Colonic mucosa (tissue), 4 donors: Measurements from ENCODE around the gene PRDM1. TPM values are rescaled to one million over a fixed set of nuclear protein-coding genes. Genes with fewer than 3 reads are reported as not detected.

Source experiments
- DNase-seq: peaks from one replicate; pipeline ENCODE4 v3.0.0-alpha.2; 2020
- H3K27ac ChIP-seq: fragments of 200-600 bp; one replicate; pipeline ENCODE4 v1.8.0; 2021
- H3K27me3 ChIP-seq: fragments of 200-600 bp; one replicate; pipeline ENCODE4 v1.8.0; 2021
- H3K36me3 ChIP-seq: fragments of 200-600 bp; one replicate; pipeline ENCODE4 v1.8.0; 2021
- H3K4me1 ChIP-seq: fragments of 200-600 bp; one replicate; pipeline ENCODE4 v1.8.0; 2021; ENCODE audit warnings: mild to moderate bottlenecking
- H3K4me3 ChIP-seq: fragments of 200-600 bp; one replicate; pipeline ENCODE4 v1.8.0; 2021
- H3K9ac ChIP-seq, 2 donors: one replicate each; pipeline ENCODE4 v1.7.0; 2013; ENCODE audit warnings: control low read depth in 2 of 2, low read depth in 2 of 2, low read length in 2 of 2
- H3K9me3 ChIP-seq: fragments of 200-600 bp; one replicate; pipeline ENCODE4 v1.8.0; 2021
- CTCF ChIP-seq: fragments of 200-600 bp; IDR thresholded peaks from one replicate; pipeline ENCODE4 v1.8.0; 2022; ENCODE audit warnings: antibody characterized with exemption, mild to moderate bottlenecking
- intact Hi-C: fragments of 100-400 bp; cut with DNase I; formaldehyde crosslinking; loops from one replicate; pipeline ENCODE4 v1.14.1; 2022
- total RNA-seq, 2 donors: library from RNA; stranded (reverse); fragmentation: NEBNext Ultra II Directional in 1 of 2; extraction: Animal tissue kit (Norgen Biotek cat#: 25700) in 1 of 2; gene quantifications; one replicate each; pipeline ENCODE4 v1.2.1, GENCODE V29; 2021
- donor health status: healthy.
- donor health status: DM: no; HTN: no; CAD: no.
- donor health status: DM: no; HTN: no; CAD: no.

PRDM1 gene
- total RNA-seq, 2 donors from 2014 or later, result 7.2 to 17.6 TPM

- H3K27me3 ChIP-seq, result no peaks in the 10 kb centered on the region
- H3K9ac ChIP-seq, result no peak overlapping the region
- TF ChIP-seq CTCF, result no peak
- H3K4me3 ChIP-seq, result no peak overlapping the region
- no peak overlapping the region for H3K27ac ChIP-seq
- no peaks in the 10 kb centered on the region for H3K4me1 ChIP-seq
- no peaks in the 10 kb centered on the region for H3K9me3 ChIP-seq
- intact Hi-C loops, result no loop called here
- H3K36me3 ChIP-seq, result no peaks in the 10 kb centered on the region
- no peak for DNase-seq
Measured at GRCh38 chr6:106060167-106060566, 26.0 kb upstream of the PRDM1 start.

DNA sequence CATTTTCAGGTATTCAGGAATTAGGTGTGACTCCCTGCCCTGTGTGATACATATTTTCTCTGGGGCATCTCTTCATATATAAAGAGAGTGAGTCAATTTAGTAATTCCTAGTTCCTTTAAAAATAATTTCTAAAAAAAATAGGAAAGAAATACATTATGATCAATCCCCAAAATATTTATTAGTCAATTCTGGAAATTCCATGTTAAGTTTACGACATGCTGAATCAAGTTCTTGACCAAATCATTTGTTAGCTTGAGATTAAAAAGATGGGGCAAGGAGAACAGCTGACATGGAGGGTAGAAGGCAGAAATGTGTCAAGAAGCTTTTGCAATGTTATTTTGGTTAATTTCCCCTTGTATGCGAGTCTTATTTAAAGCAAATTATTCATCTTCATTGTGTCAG is 22.7 kb upstream of the PRDM1 start:
- DNase-seq, result no peak
- Histone ChIP-seq H3K36me3 (no peaks in the 10 kb centered on the region), H3K27me3 (no peaks in the 10 kb centered on the region), H3K27ac (no peak overlapping the region), H3K9me3 (no peaks in the 10 kb centered on the region), H3K4me1 (no peaks in the 10 kb centered on the region), H3K4me3 (no peak overlapping the region), H3K9ac (no peak overlapping the region)
- no peak for TF ChIP-seq CTCF
- intact Hi-C loops, result no loop called here

DNA sequence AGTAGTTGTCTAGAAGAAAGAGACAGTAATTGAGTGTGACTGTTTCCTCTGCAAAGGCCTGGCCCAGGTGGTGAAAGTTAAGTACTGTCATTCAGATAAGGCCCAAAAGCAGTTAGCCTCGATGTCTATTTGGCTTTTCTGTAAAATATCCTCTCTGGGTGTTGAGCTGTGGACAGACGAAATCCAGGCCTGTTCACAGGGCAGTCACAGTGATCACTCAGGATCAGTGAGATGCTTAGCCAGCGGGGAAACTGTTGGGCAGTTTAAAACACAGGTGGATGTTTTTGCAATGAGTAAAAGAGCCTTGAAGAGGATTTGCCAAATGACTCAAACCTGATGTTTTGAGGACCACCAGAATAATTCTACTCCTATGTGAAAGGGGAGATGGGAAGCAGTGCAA is 22.0 kb upstream of the PRDM1 start:
- Histone ChIP-seq H3K9ac (no peak overlapping the region), H3K9me3 (no peaks in the 10 kb centered on the region), H3K4me3 (no peak overlapping the region), H3K36me3 (no peaks in the 10 kb centered on the region), H3K4me1 (no peaks in the 10 kb centered on the region), H3K27ac (no peak overlapping the region), H3K27me3 (no peaks in the 10 kb centered on the region)
- TF ChIP-seq CTCF, result no peak
- intact Hi-C loops, result no loop called here
- DNase-seq, result no peak

DNA sequence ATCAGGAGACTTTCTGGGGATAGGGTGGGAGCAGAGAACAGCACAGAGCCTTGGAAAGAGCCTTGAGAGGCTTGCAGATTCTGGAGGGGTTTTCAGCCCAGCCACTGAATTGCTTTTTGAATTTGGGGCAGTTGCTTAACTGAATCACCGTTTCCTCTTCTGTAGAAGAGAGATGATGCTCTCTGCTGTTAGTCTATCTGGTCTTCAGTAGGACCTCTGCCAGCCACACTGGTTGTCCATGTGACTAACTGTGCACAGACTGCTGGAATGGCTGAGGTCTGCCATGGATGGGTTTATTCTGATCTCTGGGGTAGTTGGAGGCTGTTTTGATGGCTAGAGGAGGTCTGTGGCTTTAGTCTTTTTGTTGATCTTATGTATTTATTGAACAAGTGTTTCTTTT is 21.4 kb upstream of the PRDM1 start:
- Histone ChIP-seq H3K36me3 (no peaks in the 10 kb centered on the region), H3K4me1 (peaks cover 4% of the 10 kb centered on the region), H3K4me3 (no peak overlapping the region), H3K9me3 (no peaks in the 10 kb centered on the region), H3K9ac (no peak overlapping the region), H3K27me3 (no peaks in the 10 kb centered on the region), H3K27ac (no peak overlapping the region)
- intact Hi-C loops, result no loop called here
- no peak for TF ChIP-seq CTCF
- DNase-seq, result no peak

- Histone ChIP-seq H3K27me3 (no peaks in the 10 kb centered on the region), H3K9ac (no peak overlapping the region), H3K36me3 (no peaks in the 10 kb centered on the region), H3K4me3 (no peak overlapping the region), H3K4me1 (peaks cover 4% of the 10 kb centered on the region), H3K27ac (no peak overlapping the region), H3K9me3 (no peaks in the 10 kb centered on the region)
- intact Hi-C loops, result no loop called here
- no peak for DNase-seq
- TF ChIP-seq CTCF, result no peak
Measured at GRCh38 chr6:106066989-106067388, 19.1 kb upstream of the PRDM1 start.

- Histone ChIP-seq H3K9ac (no peak overlapping the region), H3K36me3 (no peaks in the 10 kb centered on the region), H3K4me3 (no peak overlapping the region), H3K27me3 (no peaks in the 10 kb centered on the region), H3K9me3 (no peaks in the 10 kb centered on the region), H3K27ac (no peak overlapping the region), H3K4me1 (peaks cover 4% of the 10 kb centered on the region)
- DNase-seq, result peak; percentile 35
- intact Hi-C loops, result no loop called here
- TF ChIP-seq CTCF, result no peak
Measured at GRCh38 chr6:106069478-106069877, 16.7 kb upstream of the PRDM1 start.
